ACC112 (cell line): ENCODE results near the gene SCYL1.
A peak's percentile ranks its signal among the peaks of the same experiment; 100 is the strongest.

Source experiments
- H2AFZ ChIP-seq: fragments of 200-600 bp; sonication (generic); one replicate; pipeline ENCODE4 v1.6.0; 2017; ENCODE audit warnings: antibody characterized with exemption, low read length; ENCODE audit not compliant: unreplicated experiment
- H3K27ac ChIP-seq: fragments of 200-600 bp; sonication (generic); 2 replicates; pipeline ENCODE4 v1.5.1; 2014; ENCODE audit warnings: low read depth, mild to moderate bottlenecking, antibody characterized with exemption, low read length, moderate library complexity
- H3K27me3 ChIP-seq: fragments of 200-600 bp; sonication (generic); 2 replicates; pipeline ENCODE4 v1.6.1; 2014; ENCODE audit warnings: mild to moderate bottlenecking, antibody characterized with exemption, low read length, moderate library complexity, mixed read lengths; ENCODE audit not compliant: insufficient read depth
- H3K36me3 ChIP-seq: fragments of 200-600 bp; sonication (generic); 2 replicates; pipeline ENCODE4 v1.6.1; 2016; ENCODE audit warnings: mild to moderate bottlenecking, antibody characterized with exemption, low read length, moderate library complexity, mixed read lengths; ENCODE audit not compliant: insufficient read depth
- H3K4me1 ChIP-seq: fragments of 200-600 bp; sonication (generic); one replicate; pipeline ENCODE4 v1.6.1; 2016; ENCODE audit warnings: low read length, mixed read lengths; ENCODE audit not compliant: insufficient read depth, unreplicated experiment, control insufficient read depth
- H3K4me3 ChIP-seq: fragments of 200-600 bp; sonication (generic); 2 replicates; pipeline ENCODE4 v1.5.1; 2014; ENCODE audit warnings: mild to moderate bottlenecking, low read depth, low read length
- H3K79me2 ChIP-seq: fragments of 200-600 bp; sonication (generic); one replicate; pipeline ENCODE4 v1.6.0; 2016; ENCODE audit warnings: low read length; ENCODE audit not compliant: control insufficient read depth, unreplicated experiment, insufficient read depth

Gene SCYL1

GRCh38 chr11:65551572-65552387, 26.9 kb downstream of the SCYL1 start:
- Histone ChIP-seq H3K4me3 (no peak overlapping the region), H2AFZ (no peak overlapping the region), H3K27ac (no peak overlapping the region), H3K27me3 (no peaks in the 10 kb centered on the region), H3K4me1 (peaks cover 28% of the 10 kb centered on the region), H3K79me2 (peaks cover 8% of the 10 kb centered on the region), H3K36me3 (0 out of 2 replicates have a peak, but pooled peaks cover 3% of the 10 kb centered on the region)

GRCh38 chr11:65552388-65552951, 27.6 kb downstream of the SCYL1 start:
- H2AFZ ChIP-seq, result no peak overlapping the region
- no peaks in the 10 kb centered on the region for H3K27me3 ChIP-seq
- peaks cover 30% of the 10 kb centered on the region for H3K4me1 ChIP-seq
- peaks cover 11% of the 10 kb centered on the region for H3K79me2 ChIP-seq
- H3K27ac ChIP-seq, result no peak overlapping the region
- H3K36me3 ChIP-seq, result 0 out of 2 replicates have a peak, but pooled peaks cover 3% of the 10 kb centered on the region
- no peak overlapping the region for H3K4me3 ChIP-seq

GRCh38 chr11:65553301-65554001, 28.6 kb downstream of the SCYL1 start:
- Histone ChIP-seq H3K79me2 (peaks cover 15% of the 10 kb centered on the region), H3K27me3 (no peaks in the 10 kb centered on the region), H3K4me3 (no peak overlapping the region), H2AFZ (no peak overlapping the region), H3K27ac (no peak overlapping the region), H3K4me1 (peaks cover 30% of the 10 kb centered on the region), H3K36me3 (0 out of 2 replicates have a peak, but pooled peaks cover 3% of the 10 kb centered on the region)

GRCh38 chr11:65554057-65554818, 29.4 kb downstream of the SCYL1 start:
- H3K27ac ChIP-seq, result no peak overlapping the region
- H3K36me3 ChIP-seq, result 0 out of 2 replicates have a peak, but pooled peaks cover 3% of the 10 kb centered on the region
- no peaks in the 10 kb centered on the region for H3K27me3 ChIP-seq
- no peak overlapping the region for H2AFZ ChIP-seq
- H3K79me2 ChIP-seq, result peaks cover 15% of the 10 kb centered on the region
- no peak overlapping the region for H3K4me3 ChIP-seq
- H3K4me1 ChIP-seq, result peaks cover 38% of the 10 kb centered on the region

- H3K27me3 ChIP-seq, result no peaks in the 10 kb centered on the region
- no peak overlapping the region for H2AFZ ChIP-seq
- H3K4me3 ChIP-seq, result peak overlapping the region; percentile 35; the same call in 1 of the 2 replicates
- peaks cover 44% of the 10 kb centered on the region for H3K4me1 ChIP-seq
- peak overlapping the region; percentile 35; the same call in 1 of the 2 replicates for H3K27ac ChIP-seq
- H3K36me3 ChIP-seq, result no peaks in the 10 kb centered on the region
- peaks cover 15% of the 10 kb centered on the region for H3K79me2 ChIP-seq
These were observed 30.1 kb downstream of the SCYL1 start for GRCh38 chr11:65554842-65555430.

- Histone ChIP-seq H3K36me3 (no peaks in the 10 kb centered on the region), H3K4me1 (peaks cover 53% of the 10 kb centered on the region), H3K27me3 (no peaks in the 10 kb centered on the region), H2AFZ (no peak overlapping the region), H3K79me2 (peaks cover 15% of the 10 kb centered on the region), H3K4me3 (peak overlapping the region; percentile 80), H3K27ac (peak overlapping the region; percentile 50; the same call in 1 of the 2 replicates)
These were observed 30.9 kb downstream of the SCYL1 start for GRCh38 chr11:65555693-65556231.

- Histone ChIP-seq H3K4me3 (peak overlapping the region; percentile 80), H3K79me2 (peaks cover 15% of the 10 kb centered on the region), H3K36me3 (no peaks in the 10 kb centered on the region), H3K27ac (peak overlapping the region; percentile 50), H3K4me1 (peaks cover 62% of the 10 kb centered on the region), H2AFZ (no peak overlapping the region), H3K27me3 (no peaks in the 10 kb centered on the region)
These were observed 31.8 kb downstream of the SCYL1 start for GRCh38 chr11:65556470-65557279.

- peaks cover 15% of the 10 kb centered on the region for H3K79me2 ChIP-seq
- no peaks in the 10 kb centered on the region for H3K27me3 ChIP-seq
- peaks cover 62% of the 10 kb centered on the region for H3K4me1 ChIP-seq
- H3K36me3 ChIP-seq, result no peaks in the 10 kb centered on the region
- peak overlapping the region; percentile 74 for H3K27ac ChIP-seq
- H2AFZ ChIP-seq, result no peak overlapping the region
- peak overlapping the region; percentile 80 for H3K4me3 ChIP-seq
These were observed 32.6 kb downstream of the SCYL1 start for GRCh38 chr11:65557280-65558001.
